HG03558 (cell line): ENCODE results near the gene ELFN1.

Source experiments
- ATAC-seq: cut with Tn5 transposase; IDR thresholded peaks from one replicate; pipeline ENCODE4 v1.9.1; 2021; ENCODE audit warnings: moderate number of reproducible peaks; ENCODE audit not compliant: unreplicated experiment; ENCODE audit errors: extremely low read depth

Gene ELFN1

DNA sequence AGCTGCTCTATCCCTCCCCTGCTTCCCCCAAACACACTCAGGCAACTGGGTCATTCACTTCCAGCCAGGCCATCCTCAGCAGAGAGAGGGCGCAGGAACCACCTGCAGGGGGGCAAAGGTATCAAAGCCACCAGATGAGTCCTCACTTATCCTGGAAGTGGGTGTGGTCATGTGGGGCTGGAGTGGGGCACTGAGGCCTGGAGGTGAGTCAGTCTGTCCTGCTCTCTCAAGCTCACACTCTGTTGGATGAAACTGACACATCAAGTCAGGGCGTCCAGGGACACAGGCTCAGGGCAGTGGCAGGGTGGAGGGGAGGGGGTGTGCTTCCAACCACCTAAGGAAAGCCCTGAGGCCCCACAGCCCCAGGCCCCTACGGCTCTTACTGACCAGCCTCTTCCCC lies 8.0 kb upstream of the ELFN1 start:
- ATAC-seq: no peak

DNA sequence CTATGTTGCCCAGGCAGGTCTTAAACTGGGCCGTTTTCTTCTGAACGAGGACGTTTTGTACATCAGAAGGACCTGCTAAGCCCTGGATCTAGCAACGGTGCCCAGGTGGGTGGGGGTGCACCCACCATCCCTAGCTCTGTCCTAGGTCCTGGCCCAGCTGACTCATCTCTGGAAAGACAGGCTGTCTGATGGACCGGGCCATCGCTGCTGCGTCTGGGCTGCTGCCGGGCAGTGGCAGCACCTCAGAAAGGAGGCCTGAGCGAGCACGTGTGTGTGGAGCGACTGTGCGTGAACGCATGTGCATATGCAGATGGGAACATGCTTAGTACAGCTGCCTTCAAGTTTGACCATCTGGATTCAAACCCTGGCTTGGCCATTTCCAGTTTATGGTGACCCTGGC lies 7.3 kb upstream of the ELFN1 start:
- ATAC-seq: no peak

DNA sequence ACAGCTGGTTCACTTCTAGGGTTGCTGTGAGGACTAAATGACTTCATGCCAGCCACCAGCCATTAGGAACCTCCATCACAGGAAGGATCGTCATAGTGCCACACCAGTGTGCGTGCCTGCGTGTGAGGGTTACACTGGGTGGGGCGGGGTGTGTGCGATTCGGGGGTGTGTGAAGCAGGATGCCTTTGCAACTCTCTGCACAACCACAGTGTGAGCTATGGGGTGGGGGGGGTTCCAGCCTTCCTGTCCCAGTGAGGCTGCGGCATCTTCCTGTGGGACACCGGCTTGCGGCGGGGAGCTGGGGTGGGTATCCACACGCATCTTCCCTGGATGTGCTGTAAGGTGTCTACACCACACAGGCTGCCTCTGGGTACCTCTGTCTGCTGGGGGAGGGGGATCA lies 6.9 kb upstream of the ELFN1 start:
- no peak for ATAC-seq

DNA sequence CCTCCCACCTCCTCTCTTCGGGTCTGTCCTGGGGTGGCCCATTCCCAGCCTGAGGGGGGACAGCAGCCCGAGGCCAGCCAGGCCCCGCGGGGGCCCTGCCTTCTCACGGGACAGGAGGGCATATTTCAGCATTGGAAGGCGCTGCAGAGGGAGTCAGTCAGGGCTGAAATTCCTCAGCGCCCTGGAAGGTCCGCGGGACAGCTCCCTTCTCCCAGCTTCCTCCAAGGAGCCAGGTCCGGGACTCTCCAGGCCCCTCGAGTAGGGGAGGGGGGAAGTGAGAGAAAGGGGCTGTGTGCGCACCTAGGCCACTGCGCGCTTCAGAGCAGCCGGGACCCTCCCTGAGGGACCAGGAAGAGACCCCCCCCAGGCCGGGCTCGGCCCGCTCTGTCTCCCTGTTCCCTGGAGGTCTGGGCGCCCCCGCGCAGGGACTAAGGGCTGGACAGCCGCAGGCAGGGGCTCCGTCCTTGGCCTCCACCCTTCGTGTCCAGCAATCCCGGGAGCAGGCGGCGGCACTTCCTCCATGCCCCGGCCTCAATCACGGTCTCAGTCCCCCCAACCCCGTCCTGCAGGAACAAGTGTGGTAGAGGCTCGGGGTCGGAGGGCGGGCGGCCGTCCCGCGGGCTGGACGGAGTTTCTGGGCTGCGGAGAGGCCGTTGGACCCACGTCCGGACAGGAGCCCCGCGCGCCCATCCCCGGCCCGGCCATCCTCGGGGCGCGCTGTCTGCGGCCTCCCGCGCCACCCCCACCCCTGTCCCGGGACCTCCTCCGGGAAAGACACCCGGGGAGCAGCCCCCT lies 6.0 kb upstream of the ELFN1 start:
- ATAC-seq: no peak

DNA sequence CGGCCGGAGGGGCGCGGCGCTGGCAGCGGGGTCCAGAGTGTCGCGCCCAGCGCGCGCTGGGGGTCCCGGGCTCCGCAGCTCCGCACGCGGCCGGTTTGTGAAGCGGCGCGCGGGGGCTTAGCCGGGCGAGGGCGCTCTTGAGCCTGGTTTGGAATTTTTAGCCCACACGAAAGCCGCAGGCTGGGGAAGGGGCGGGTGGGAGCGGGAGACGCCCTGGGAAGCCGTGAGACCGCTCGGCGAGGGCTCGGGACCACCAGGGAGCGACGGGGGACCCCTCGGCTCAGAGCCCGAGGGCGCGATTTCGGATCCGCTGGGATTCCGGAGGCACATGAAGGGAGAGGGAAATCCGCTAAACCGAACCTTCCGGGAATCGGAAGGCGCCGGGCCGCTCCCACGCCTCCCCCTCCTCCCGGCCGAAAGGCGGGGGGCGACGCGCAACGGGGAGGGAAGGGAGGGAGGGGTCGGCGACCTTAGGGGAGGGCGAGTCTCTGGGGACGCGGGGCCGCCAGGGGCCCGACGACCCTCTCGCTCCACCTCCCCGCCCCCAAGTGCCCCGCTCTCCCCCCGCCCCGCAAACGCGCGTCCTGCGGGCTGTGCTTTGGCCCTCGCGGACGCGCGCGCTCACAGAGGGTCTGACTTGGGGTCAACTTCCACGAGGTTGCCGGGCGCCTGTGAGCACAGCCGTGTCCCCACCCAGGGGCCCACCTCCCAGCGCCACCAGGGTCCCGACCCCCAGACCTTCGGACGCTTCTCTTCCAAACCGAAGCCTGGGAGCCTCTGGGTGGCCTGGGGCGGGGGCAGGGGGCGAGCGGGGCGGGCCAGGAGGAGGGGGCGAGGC lies 5.1 kb upstream of the ELFN1 start:
- ATAC-seq: no peak

DNA sequence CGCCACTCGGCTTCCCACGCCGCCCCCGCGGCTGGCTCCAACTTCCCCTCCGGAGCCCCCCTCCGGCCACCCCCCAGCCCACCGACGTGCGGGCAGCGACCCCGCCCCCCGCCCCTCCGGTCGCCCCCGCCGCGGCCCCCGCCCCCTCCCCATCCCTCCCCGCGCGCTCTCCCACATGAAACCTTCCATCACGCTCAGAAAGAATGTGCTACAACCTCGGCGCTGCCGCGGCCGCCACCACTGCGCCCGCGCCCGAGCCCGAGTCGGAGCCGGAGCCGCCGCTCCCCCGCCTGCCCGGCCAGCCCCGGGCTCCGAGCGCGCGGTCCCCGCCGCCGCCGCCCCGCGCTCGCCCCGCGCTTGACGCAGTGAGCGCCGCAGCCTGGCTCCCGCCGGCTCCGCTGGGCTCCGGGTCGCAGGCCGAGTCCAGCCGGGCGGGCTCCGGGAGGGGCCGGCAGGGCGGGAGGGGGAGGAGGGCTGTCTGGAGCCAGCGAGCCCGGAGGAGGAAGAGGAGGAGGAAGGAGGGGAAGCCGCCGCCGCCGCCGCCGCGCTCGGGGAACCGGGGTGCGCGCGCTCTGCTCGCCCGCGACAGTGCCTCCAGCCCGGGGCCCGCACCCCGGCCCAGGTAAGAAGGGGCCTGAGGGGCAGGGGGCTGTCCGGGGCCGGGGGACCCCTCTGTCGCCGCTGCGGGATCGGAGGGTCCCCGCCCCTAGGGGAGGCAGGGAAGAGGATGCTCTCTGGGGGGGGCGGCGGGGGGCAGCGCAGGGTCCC lies 4.3 kb upstream of the ELFN1 start:
- ATAC-seq: no peak

DNA sequence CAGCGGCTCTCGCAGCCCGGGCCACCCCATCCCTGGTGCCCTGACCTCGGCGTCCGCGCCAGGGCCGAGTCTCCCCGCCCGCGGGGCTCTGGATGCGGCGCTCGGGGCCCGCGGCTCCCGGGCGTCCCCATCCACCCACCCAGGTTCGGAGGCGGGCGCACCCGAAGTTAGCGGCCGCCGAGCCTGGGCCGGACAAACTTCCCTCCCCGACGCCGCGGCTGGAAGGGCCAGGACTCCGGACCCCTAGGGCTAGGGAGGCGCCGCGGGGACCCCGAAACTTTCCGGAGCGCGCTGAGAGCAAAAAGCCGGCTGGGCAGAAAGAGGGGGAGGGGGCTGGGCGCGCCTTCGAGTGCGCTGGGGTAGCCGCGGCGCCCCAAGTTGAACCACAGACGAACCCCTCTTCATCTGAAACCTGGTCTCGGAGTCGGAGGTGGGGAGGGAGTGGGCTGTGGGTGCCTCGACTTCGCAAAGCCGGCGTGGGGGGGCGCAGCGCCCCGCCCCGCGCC lies 3.7 kb upstream of the ELFN1 start:
- ATAC-seq: no peak

DNA sequence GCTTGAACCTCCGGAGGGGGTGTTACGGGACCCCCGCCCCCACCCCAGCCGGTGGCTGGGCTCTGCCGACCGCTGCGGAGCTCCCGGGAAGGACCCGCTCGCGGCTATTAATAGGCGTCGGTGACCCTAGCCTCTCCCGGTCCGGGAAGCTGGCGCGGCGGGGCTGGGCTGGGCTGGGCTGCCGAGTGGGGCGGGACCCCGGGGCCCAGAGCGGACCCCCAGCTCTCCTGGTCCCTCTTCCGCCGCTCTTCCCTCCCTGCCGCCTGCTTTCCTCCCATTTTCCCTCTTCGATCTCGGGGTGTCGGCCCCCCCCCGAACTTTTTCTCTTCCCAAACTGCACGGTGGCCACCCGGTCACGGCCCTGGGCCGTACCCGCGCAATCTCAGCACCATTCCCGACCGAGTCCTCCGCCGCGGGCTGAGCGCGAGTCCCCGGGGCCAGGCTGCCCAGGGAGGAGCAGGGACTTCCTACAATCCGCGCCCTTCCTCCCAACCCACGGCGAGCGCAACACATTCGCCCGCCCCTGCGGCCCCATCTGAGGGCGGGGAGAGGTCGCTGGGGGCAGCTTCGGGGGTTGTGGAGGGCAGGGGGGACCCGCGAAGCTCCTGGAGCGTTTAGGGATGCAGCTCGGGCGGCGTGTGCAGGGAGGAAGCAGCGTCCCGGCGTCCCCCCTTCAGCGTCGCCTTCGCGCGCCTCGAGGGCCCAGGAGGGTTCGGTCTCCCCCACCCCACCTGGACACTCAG lies 3.1 kb upstream of the ELFN1 start:
- no peak for ATAC-seq

DNA sequence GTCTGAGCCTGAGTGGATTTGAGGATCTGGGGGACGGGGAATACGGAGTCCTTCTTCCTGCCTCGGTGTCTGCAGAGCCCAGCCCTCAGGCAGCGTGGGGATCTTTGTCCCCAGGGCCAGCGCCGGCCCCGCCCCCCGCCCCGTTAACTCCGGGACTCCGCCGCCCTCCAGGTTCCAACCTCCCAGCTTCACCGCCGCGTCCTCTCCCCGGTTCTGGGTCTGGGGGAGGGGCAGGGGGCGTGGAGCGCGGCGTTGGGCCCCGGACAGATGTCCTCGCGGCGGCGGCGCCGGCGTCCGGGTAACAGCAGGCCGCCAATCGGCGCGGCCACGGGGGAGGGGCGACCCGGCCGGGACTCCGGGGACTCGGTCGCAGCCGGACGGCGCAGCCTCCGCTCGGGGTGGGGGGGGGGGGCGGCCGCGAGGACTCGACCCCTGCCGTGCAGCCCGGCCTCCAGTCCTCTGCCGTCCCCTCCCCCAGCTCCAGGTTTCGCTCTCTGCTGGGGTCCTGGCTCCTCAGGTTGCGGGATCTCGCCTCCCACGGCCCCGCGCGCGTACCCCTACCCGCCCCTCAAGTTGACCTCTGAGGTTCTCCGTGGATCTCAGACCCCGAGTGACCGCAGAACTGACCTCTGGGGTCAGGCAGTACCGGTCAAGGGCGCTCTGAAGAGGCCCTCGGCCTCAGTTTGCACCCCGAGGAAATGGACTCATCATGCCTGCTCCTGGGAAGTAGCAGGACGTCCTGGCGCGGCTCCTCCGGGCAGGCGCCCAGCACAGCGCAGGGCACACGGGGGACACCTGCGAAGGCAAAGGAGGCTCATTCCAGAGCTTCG lies 2.3 kb upstream of the ELFN1 start:
- ATAC-seq: no peak

DNA sequence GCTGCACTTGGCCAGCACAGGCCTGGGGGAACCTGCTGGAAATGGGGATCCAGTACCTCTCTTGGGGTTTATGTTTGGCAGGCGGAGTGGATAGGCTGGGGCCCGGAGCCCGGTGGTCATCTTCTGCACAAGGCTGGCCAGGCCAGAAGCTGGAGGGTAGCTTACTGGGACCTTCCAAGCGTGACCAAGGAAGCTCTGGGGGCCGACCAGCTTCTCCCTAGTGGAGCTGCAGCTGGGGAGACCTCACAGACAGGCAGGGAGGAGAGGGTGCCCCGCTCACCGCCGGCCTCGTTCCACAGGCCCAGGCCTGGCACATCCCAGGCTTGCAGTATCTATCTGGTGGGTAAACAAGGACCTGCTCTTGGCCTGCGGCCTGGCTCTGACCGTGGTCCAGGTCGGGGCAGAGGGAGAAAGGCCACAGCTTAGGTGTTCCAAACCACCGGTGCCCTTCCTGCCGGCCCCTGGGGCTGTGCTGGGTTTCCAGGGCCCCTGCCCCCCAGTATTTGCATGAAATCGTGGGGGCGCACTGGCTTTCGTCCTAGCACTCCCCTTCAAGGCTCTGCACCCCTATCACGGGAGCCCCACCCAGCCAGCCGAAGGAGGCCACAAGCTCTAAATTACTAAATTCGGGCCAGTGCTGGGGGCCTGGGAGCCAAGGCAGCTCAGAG lies 1.5 kb upstream of the ELFN1 start:
- ATAC-seq: no peak

DNA sequence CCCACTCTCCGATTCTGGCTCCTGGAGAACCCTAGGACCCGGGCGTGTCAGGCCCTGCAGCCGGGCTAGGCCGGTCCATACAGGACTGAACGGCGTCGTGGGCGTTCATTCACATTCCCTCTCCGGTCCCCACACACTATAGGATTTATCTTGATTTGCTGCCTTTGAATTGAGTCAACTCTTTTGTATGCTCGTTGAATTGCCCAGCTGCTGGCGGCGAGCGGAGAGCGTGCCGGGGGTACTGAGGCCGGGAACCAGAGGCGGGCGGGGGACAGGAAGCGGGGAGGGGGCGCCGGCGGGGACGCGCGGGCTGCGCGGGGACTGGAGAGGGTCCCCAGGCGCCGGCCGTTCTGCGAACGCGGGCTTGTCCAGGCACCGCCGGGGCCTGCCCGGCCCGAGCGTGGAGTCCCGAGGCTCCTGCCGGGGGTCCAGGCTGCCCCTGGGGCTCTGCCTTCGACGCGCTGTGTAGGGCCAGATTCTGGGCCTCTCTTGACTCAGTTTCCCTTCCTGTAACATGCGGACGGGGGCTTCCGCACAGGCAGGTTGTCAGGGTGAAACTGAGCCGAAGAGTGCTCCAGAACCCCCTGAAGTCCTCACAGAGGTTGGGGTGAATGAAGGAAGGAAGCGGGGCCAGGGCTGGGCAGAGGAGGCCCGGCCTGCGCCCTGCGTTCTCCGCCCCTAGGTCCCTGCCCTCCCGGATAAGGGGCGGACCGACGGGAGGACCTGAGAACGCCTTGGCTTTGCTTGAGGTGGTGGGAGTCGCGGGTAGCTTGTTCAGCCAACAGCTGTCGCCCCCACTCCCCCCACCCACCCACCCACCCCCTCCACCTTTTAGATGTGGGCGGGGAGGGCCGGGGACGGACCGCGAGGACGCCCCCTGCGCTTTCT lies 769 bp upstream of the ELFN1 start:
- ATAC-seq: no peak

DNA sequence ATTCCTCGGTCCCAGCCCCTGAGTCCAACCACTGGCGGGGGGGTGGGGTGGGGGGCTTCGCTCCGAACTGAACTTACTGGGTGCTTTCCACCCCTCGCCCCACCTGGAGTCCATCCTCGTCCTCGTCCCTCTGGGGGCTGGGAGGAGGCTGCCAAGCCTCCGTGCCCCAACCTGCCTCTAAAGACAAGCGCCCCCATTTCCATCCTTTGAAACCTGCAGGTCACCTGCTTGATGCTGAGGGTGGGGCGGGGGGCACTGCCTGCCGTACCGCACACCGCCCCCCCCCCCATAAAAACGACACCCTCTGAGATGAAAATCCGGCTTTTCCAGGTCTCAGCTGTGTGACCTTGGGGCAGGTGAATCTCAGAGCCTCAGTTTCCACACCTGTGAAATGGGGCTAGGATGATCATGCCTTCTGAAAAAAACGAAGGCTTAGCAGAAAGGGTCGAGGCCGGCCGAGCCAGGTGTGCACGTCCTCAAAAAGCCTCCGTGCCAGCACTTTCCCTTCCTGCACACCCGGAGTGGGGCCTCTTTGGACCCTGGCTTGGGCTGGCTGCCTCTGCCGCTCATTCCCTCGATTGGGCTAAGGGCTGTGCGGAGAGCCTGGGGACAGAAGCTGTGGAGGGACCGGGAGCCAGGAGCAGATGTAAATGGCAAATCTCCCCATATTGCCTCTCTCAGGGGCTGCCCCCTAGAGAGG lies 967 bp downstream of the ELFN1 start:
- no peak for ATAC-seq

DNA sequence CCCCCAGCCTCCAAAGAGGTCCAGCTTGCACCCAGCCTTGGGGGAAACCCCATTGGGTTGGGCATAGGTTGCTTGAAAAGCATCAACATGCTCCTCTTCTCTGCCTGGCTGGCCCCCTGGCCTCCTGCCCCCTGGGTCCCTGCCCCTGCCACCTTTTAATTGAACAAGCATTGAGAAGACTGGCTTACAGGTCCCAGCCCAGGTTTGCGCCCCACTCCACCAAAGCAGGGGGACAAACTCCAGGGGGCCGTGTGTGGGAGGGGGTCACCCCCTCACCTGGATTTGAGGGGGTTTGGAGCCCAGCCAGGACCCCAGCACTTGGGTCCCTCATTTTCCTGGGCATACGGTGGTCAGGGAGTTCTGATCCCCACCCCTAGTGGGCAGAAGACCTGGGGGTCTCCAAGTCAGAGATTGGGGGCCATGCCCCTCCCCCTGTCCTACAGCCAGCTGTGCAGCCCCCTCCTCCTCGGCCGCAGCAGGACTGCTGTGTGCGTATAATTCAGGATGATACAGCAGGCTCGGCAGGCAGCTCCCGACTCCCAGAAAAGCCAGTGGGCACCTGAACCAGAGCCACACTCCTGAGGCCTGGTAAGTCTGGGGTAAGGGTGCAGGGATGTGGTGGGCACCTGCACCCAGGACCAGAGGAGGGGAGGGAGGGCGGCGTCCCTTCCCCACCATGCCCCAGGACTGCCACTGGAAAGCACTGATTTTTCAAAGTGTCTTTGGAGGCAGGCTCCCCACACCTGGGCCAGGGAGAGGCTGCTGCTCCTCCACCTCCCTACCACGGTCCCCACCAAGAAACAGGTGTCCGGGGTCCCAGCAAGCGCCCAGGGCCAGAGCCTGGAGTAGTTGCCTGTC lies 1.7 kb downstream of the ELFN1 start:
- ATAC-seq: no peak

DNA sequence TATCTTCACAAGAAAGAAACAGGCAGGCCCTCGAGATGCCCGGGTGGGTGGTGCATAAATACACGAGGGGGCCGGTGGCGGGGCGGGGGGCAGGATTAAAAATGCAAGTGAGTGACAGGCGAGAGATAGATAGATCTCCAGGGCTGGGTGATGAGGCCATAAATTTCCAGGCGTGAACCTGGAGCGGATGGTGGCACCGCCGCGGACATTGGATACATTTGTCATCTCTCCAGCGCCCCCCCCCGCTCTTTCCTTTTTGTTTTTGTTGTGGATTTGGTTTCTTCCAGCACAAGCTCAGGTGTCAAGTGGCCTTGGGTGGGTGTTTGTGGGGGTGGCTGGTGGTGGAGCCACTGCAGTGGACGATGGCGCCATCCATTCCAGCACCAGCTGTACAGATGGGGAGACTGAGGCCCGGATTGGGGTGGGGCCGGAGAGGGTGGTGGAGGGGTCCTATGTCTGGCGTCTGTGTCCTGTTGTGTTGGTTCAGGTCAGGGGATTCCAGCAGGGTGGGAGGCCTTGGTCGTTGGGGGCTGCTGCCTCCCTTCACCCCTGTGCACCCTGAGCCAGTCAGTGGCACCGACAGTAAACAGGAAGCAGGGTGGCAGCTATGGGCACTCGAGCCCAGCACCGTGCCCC lies 2.9 kb downstream of the ELFN1 start:
- no peak for ATAC-seq

DNA sequence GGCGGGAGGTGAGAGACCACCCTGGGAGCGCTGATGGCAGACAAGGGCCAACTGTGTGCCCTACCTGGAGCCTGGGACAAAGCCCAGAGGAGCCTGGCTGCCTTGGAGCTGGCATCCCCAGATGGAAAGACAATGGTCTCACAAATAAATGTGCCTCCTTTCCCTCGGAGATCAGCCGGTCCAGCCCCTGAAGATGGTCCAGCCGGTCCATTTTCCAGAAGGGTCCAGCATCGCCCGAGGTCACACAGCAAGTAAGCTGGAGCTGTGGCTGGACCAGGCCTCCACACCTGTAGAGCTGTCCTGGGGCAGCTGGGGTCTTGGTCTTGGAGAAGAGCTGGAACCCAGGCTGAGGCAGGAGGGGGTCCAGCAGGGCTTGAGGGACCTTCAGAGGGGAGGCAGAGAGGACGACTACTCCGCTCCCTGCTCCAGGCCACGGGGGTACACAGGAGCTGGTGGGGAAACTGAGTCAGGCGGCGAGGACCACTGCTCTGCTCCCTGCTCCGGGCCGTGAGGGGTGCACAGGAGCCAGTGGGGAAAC lies 3.6 kb downstream of the ELFN1 start:
- ATAC-seq: no peak
